ENCODE results near the gene FLOT1. TPM values are rescaled to one million over a fixed set of nuclear protein-coding genes. Genes with fewer than 3 reads are reported as not detected.
"Not testable (repeated sequence)": the region's sequence is repeated elsewhere in the genome, so short reads cannot be mapped to it uniquely, and the experiment has no call there.

FLOT1 gene
- total and polyA plus RNA-seq, 9 of the 15 experiments (the other 6 are each of a cell fraction or from before 2014, with no cell fraction given): 11.7 to 149 (median 118) TPM

GRCh38 chr6:30723843-30724741, 18.4 kb downstream of the FLOT1 start:
- not testable (repeated sequence) for H3K27ac ChIP-seq (ENCODE audit: extremely low read depth, low read depth, low read length); FAIRE-seq
- peak overlapping the region in 1 of 2 experiments; percentile 47; a peak in 2 of 4 replicates for H3K9ac ChIP-seq (ENCODE audit: insufficient read depth in 1 of 2, low read depth in 2 of 2, low read length in 2 of 2)

More at GRCh38 chr6:30723843-30724741, 18.4 kb downstream of the FLOT1 start:
- 88% methylated on average over 26 of the region's 29 CpGs for WGBS (ENCODE audit: insufficient coverage, low coverage, missing lambda C conversion rate)
- in situ Hi-C loops (cut with MboI): loop anchor here (5.0 to 10.0 kb wide), 2 partner anchors 49 to 242 kb away; partner anchors contain the start of gene DHX16
- peaks cover 68% of the 10 kb centered on the region for H3K79me2 ChIP-seq (ENCODE audit: control insufficient read depth, insufficient read depth, low read length)
- H3K36me3 ChIP-seq (ENCODE audit: control insufficient read depth, insufficient read depth, low read length): peaks cover 64% of the 10 kb centered on the region
- H3K4me2 ChIP-seq (ENCODE audit: insufficient read depth, low read length); BruUV-seq (replicated peaks); intact Hi-C loops (cut with micrococcal nuclease); H3K9me1 ChIP-seq (ENCODE audit: control insufficient read depth, insufficient read depth, low read length); H2AFZ ChIP-seq (ENCODE audit: low read depth, low read length); H3K4me3 ChIP-seq; DNase-seq (ENCODE audit: extremely low read depth in 1 of 4, low spot score in 3 of 4); H3K27me3 ChIP-seq (ENCODE audit: control insufficient read depth in 2 of 2, insufficient read depth in 2 of 2, low read length in 2 of 2); ATAC-seq; H3K9me3 ChIP-seq (replicated peaks; ENCODE audit: control insufficient read depth, insufficient read depth, low read depth, low read length): not testable (repeated sequence)
- peaks cover 44% of the 10 kb centered on the region for H4K20me1 ChIP-seq (replicated peaks; ENCODE audit: control insufficient read depth, insufficient read depth, low read length)
- ChIA-PET POLR2A (interaction anchor here (0.5 to 27.1 kb wide), 17 partner anchors 12 to 363 kb away, joined by 3 to 524 read pairs (median 3); partner anchors contain the start of genes FLOT1 and NRM), CTCF (ENCODE audit: low intra/inter-chr PET ratio) (interaction anchor here (0.6 to 5.0 kb wide), 2 partner anchors 17 to 44 kb away, joined by 3 to 92 read pairs; no protein-coding TSS in a partner anchor)
- TF ChIP-seq ZKSCAN1 (IDR thresholded peaks at IDR 0.05; ENCODE audit: low read depth, low read length) (peak; percentile 88), RBM25 (IDR thresholded peaks at IDR 0.05; ENCODE audit: low read depth, low read length, severe bottlenecking) (peak; percentile 30), POLR2G (IDR thresholded peaks at IDR 0.05; ENCODE audit: low read depth, low read length) (peak; percentile 47), POLR2AphosphoS5 (IDR thresholded peaks at IDR 0.05; ENCODE audit: control insufficient read depth, insufficient read depth, low read depth, low read length) (0 out of 2 replicates have a peak, but pooled peaks have one; percentile 57), RBM22 (IDR thresholded peaks at IDR 0.05; ENCODE audit: low read depth, low read length, poor library complexity, severe bottlenecking) (peak; percentile 47), SUPT5H (IDR thresholded peaks at IDR 0.05) (0 out of 2 replicates have a peak, but pooled peaks have one; percentile 4), ZNF431 (CRISPR knock-in tag; IDR thresholded peaks at IDR 0.05) (0 out of 2 replicates have a peak, but pooled peaks have one; percentile 27), POLR2A (conservative IDR thresholded peaks at IDR 0.05) (peak; percentile 44), THRAP3 (IDR thresholded peaks at IDR 0.05; ENCODE audit: borderline replicate concordance) (peak; percentile 87), RBFOX2 (IDR thresholded peaks at IDR 0.05; ENCODE audit: low read depth, low read length) (peak; percentile 54)
- H3K4me1 ChIP-seq (replicated peaks in 1 of 2; ENCODE audit: control insufficient read depth in 2 of 2, insufficient read depth in 2 of 2, low read length in 2 of 2): peaks cover 14 to 18% of the 10 kb centered on the region in 2 experiments; a peak in 4 of 5 replicates
